HTR-8/SVneo (cell line): ENCODE measurements around the gene DGKB.
A peak's percentile ranks its signal among the peaks of the same experiment; 100 is the strongest.

Source experiments
- DNase-seq: peaks from one replicate; pipeline ENCODE4 v3.0.0; 2011; ENCODE audit warnings: low spot score, mixed read lengths; ENCODE audit not compliant: insufficient read length
- FAIRE-seq: peaks from 2 replicates; lab custom pipeline; 2011; peaks lifted over from hg19 to GRCh38; lab: Jason Lieb, UNC

The DGKB gene

DNA sequence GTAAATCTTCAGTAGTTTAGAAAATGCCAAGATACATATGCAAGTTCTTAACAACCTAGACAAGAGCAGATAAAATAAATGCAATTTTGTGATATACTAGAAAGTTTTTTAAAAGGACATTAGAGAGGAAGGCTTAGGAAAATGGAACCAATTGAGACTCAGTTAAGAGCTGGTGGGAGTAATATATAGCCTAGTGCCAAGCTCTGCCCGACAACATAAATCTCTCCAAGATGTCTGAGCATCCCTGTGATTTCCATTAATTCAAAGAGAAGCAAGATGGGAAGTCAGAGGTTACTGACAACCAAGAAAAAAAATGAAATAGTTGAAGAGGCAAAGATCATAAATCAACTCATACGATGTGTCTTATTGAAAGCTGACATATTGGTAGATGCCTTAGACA, 74.5 kb downstream of the DGKB start:
- no peak for FAIRE-seq
- DNase-seq = no peak

- FAIRE-seq (no peak), DNase-seq (no peak)
These were observed 76.1 kb downstream of the DGKB start for GRCh38 chr7:14826426-14826825.

- FAIRE-seq (no peak), DNase-seq (no peak)
These were observed 76.6 kb downstream of the DGKB start for GRCh38 chr7:14825912-14826311.

GRCh38 chr7:14822481-14822854, 80.1 kb downstream of the DGKB start:
- FAIRE-seq (no peak), DNase-seq (no peak)

DNA sequence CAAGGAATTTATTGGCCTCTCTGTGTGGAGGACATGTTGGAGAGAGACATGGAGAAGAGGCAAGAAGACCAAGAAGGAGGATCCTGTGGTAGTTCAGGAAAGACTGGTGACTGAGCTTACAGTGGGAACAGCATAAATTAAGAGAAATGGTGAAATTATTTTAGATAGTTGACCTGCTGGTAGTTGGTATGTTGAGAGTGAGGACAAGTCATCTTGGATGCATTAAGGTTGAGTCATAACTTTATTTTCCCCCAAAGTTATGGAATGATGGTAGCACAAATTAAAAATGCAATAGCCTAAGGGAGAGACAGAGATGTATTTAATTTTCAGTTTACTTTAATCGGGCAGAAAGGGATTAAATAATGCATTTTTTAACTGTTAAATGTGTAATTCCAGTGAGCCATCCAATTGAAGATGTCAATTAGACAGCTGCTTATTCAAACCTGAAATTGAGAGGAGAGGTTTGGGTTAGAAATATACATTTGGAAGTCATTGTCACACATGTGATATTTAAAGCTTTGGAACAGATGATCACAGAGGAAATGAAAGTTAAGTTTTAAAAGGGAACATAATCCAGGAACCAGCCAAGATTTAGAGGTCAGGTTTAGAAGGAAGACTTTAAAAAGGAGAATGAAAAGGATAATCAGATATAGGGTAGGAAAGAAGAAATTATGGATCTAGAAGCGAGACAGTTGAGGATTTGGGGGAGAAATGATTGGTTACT, 80.6 kb downstream of the DGKB start:
- FAIRE-seq (no peak), DNase-seq (no peak)

DNA sequence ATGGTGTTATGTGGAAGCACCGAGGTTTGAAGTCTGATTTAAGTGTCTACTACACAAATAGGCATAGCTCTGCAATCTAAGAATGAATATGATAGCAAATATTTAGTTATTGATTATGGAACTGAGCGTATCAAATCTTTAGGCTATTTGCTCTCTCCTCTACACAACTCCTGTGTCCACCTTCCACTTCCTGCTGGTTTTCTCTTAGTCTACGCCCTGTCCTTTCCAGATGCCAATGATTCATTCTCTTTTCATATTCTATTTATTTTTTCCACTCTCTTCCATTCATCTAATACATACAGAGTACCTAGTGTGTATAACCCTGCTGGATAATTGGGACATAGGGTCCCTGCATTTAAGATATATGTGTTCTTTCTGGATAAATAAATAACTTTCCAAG, 83.7 kb downstream of the DGKB start:
- FAIRE-seq = no peak
- no peak for DNase-seq

GRCh38 chr7:14817829-14818614, 84.5 kb downstream of the DGKB start:
- DNase-seq = no peak
- FAIRE-seq = no peak

- DNase-seq (no peak), FAIRE-seq (no peak)
These were observed 95.0 kb downstream of the DGKB start for GRCh38 chr7:14807507-14807906.

- DNase-seq (peak; percentile 9), FAIRE-seq (no peak)
These were observed 95.7 kb downstream of the DGKB start for GRCh38 chr7:14806891-14807290.

GRCh38 chr7:14805105-14805719, 97.3 kb downstream of the DGKB start:
- no peak for DNase-seq
- FAIRE-seq = no peak

- no peak for DNase-seq
- FAIRE-seq = no peak
These were observed 101.9 kb downstream of the DGKB start for GRCh38 chr7:14800664-14801063.

DNA sequence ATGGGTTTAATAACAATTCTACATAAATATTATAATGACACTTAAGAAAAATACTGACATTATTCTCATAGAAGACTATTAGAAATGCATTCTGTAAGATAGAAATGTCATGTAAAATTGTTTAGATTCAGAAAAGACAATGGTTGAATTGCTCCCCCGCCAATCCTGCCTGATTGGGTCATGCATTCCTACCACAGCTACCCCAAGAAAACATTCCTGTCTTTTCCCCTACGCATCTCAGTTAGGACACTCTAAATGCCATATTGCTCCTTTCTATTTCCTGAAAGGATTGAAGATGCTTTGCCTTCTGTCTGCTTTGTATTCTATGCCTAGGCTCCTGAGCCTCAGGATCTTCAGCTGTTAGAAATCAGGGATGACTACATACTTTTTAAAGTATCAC, 109.4 kb downstream of the DGKB start:
- DNase-seq (no peak), FAIRE-seq (no peak)

DNA sequence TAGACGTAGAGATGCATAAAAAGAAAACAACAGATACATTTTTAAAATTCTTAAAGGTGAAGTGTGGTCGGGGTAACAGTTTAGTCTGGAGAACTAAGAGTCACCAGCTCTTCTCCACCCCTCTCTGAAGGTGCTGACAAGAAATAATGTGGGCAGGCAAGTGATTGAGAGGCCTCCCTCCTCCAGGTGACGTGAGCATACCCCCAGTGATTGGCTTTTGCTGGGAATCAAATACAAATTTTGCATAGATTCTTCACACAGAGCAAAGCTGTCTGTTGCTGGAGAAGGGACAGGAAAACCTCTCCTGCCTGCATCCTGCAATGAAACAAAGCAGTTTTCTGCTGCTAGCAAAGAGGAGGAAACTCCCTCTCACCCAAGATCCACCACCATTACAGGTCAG, 115.0 kb downstream of the DGKB start:
- FAIRE-seq (no peak), DNase-seq (no peak)

- FAIRE-seq = no peak
- DNase-seq = no peak
These were observed 116.1 kb downstream of the DGKB start for GRCh38 chr7:14786314-14786895.

DNA sequence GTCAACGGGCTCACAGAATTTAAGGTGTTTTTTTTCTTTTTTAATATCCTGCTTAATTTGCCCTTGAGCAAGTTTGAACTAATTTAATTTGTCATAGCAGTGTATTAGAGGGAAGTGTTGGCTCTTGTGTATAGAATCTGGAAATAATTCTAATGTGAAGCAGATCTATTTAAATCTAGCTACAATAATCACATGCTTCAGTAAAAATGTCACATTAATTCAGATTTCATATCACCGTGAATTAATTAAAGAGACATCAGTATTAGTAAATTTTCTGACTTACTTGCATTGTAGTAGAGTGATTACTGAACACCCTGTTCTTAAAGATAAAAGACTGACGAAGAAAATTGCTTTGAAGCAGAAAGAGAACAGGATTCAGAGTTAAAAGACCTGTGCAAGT, 124.7 kb downstream of the DGKB start:
- DNase-seq = no peak
- FAIRE-seq = no peak

DNA sequence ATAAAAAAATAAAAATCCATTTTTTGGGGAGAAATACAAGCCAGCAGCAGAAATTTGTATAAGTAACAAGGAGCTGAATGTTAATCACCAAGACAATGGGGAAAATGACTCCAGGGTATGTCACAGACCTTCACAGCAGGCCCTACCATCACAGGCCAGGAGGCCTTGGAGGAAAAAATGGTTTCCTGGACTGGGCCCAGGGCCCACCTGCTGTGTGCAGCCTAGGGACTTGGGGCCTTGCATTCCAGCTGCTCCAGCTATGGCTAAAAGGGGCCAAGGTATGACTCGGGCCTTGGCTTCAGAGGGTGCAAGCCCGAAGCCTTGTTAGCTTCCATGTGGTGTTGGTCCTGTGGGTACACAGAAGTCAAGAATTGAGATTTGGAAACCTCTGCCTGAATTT, 126.3 kb downstream of the DGKB start:
- no peak for DNase-seq
- no peak for FAIRE-seq

DNA sequence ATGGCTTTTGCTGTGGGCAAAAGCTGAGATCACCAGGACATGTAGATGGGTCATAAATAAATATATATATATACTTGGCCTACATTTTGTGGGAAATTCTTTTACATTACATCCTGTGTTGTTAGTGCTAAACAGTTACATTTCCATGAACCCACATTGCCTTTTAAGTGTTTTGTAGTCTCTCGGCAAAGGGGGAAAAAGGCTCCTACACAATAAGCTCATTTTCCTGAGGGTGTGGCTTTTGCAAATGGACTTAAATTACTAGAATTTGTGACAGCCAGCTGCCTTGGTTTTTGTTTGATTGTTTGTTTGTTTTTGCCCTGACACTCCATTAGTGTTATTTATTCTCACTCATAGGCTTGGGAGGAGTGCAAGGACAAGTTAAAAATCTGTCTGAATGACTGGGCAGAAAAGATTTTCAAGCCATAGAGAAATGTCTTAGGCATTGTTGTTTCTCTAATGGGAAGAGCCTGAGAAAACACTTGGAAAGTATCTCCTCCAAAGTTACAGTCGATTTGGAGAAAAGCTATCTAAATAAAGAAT, 128.8 kb downstream of the DGKB start:
- no peak for DNase-seq
- no peak for FAIRE-seq

DNA sequence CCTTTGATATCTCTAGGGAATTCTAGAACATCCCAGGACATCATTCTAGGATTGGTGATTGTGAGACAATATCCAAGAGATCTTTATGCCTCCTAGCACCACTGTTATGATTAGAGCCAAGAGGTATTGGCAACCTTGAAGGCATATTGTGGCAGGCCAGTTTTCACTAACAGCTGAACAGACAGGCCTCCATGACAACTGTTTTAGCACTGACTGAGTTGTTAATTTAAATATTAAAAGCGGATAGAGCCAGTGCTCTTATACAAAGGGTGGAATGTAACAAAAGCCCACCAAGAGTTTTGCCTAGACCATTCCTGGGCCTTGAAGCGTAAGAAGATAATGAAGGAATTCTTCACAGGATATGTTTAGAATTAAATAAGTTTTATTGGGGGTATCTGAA, 131.9 kb downstream of the DGKB start:
- DNase-seq (no peak), FAIRE-seq (no peak)

- DNase-seq (no peak), FAIRE-seq (no peak)
These were observed 133.3 kb downstream of the DGKB start for GRCh38 chr7:14769261-14769660.

DNA sequence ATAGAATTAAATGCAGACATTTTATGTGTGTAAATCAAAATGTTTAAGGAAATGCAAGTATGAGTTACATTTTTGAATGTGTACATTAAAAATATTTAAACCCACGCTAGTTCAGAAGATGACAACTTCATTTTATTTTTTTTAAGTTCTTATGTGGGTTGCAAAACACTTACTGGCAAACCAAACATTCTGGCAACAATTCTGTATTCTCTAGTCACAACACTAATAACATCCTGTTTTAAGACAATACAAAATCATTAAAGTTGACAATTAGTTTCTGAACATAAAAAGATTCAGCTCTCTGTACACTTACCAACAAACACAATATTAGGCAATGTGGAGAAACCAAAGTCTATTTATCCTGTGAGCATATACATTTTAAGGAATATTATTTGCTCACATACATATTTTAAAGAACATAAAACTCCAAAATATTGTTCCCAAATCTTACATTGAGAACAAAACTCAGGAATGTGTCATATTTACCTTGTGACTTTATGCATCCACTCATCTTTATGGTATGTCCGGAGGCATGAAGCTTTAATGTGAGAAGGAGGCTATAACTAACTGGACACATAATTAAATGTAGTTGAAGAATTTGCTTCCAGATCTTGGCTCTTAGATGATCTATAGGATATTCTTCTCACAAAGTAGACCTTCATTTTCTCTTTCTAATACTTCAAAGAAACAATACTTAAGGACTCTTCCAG, 134.7 kb downstream of the DGKB start:
- DNase-seq (no peak), FAIRE-seq (no peak)
